ENCODE results near the gene EXTL1. TPM values are rescaled to one million over a fixed set of nuclear protein-coding genes. Genes with fewer than 3 reads are reported as not detected.

EXTL1 gene
- not detected in 2 replicates for total RNA-seq

DNA sequence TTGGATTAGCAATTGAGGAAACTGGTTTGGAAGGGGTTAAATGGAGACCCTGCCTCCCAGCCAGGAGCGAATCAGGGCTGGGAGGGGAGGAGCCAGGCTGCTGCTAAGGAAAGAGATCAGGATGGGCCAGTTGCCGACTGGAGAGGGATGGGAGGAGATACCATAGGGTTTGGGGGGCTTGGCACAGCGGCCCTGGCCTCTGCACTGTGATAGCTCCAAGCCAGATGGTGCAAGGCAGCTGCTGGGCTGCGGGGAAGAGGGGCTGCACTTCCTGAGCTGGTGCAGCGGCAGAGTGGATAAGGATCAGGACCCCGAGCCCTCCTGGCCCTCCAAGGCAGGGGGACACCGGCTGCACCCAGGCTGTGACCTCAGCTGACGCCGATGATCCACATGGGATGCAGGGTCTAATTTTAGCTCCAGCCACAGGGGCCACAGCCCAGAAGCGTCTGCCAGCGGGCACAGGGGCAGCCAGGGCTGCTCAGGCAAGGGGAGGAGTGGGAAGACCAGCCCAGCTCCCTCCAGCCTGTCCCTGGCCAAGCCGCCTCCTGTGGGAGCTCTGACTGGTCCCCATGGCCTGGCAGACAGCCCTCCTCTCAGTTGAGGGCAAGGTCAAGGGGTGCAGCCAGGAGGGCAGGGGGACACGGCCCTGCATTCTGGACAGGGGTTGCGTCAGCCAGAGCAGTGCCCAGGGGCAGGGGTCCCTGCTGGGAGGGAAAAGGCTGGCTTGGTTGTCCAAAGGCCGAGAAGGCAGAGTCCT lies at the start of gene EXTL1:
Gene EXTL1, plus strand, starts transcription at position 129 of the 757 bp plus-strand sequence. CDS start 872 bp downstream, outside the sequence.

DNA sequence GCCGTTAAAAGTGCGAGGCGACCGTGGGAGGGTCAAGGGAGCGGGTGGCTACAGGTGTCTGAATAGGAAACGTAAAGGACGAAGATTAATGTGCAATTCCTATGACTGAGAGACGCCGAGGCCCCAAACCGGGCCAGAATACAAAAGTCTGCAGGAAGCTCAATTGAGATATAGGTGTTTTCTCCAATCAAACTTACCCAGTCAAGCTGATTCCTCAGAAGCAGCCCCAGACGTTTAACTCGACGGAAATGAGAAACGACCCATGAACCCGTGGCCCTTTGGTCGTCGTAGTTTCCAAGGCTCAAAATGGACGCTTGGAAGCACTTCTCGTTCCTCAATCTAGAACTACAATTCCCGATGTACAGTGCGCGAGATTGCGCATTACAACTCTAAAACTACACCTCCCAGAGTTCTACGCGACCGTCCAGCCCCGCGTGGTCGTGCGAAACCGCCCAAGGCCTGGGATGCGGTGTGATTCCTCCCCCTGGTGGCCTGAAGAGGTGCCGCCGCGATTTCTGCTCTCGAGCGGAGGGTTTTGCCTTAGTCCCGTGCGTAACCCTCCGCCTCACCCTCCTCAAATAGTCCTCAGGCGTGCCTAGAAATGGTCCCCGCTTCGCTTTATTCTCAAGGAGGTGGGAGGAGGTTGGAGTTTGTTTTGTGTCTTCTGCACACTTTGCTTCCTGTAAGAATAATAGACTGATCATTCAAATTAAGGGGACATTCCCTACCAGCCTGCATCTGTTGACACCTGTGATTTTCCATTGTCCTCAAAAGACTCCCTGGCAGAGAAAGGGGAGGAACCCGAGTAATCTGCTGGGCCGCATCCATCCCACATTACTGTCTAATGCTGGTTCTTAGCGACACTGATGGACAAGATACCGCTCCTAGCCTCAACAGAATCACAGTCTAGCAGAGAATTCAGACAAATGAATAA lies 23.5 kb upstream of the EXTL1 start, which contains the start of gene PAFAH2:
Gene PAFAH2, minus strand, starts transcription at position 236 of the 934 bp plus-strand sequence. CDS start 7,247 bp downstream, outside the sequence.

DNA sequence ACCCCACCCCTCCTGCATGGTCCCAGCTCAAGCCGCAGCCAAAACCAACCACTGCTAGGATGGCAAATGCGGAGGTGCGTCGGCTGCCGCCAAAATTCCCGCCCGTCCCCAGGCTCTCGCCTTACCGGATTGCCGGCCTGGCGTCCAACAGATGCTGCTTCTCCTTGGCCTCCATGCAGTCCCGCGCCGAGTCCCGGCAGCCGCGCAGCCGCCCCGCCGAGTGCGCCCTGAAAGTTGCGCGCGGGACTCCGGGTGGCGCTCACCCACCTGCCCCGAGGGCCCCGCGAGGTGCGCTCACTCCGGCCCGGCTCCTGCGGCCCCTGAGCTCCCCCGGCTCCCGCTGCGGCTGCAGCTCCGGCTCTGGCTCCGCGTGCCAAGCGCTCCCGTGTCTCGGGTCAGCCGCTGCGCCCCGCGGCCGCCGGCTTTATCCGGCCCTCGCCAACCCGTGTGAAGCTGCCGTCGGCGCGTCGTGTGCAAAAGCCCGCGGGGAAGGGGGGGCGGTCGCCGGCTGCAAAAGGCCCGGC lies 24.2 kb downstream of the EXTL1 start, which contains the start of gene SLC30A2:
Gene SLC30A2, minus strand, starts transcription at position 397 of the 524 bp plus-strand sequence. Its CDS starts 222 bp downstream, at position 175.

DNA sequence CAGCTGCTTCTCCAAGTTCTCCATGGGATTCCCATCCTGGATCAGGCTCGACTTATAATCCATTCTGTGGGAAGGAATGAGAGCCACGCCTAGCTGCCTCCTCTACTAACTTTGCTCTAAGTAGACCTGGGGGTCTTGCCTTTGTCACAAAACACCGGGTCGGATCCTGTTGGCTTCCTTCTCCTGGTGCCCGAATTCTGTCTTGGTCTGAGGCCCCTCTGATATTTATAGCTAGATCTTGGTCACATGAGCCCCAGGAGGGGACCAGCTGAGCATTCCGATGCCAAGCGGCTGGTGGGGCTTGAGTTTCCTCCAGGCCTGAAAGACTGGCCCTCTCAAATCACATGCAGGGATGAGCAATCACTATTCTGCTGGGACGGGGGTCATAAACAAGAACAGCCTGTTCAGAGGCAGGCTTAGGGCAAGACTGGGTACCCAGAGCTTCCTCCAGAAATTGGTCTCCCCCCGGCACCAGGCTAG lies 45.9 kb downstream of the EXTL1 start, which contains the start of gene TRIM63:
Gene TRIM63, minus strand, starts transcription at position 199 of the 480 bp plus-strand sequence. Its CDS starts 136 bp downstream, at position 63.

Other genes starting within 250 kb of the EXTL1 start
- 73.9 and 81.0 TPM in 2 replicates for gene SELENON, start 221.6 kb upstream of the EXTL1 start, total RNA-seq
- gene MTFR1L, start 201.8 kb upstream of the EXTL1 start, total RNA-seq, result 23.3 and 25.8 TPM in 2 replicates
- gene AUNIP, start 162.3 kb upstream of the EXTL1 start, total RNA-seq, result 2.5 and 4.2 TPM in 2 replicates
- gene PAQR7, start 146.1 kb upstream of the EXTL1 start, total RNA-seq, result 5.0 and 6.3 TPM in 2 replicates
- gene STMN1, start 115.4 kb upstream of the EXTL1 start, total RNA-seq, result 203 and 218 TPM in 2 replicates
- 6.6 and 7.6 TPM in 2 replicates for gene PAFAH2, start 23.7 kb upstream of the EXTL1 start, total RNA-seq
- 0.15 TPM in 1 of 2 replicates, not detected in the other for gene SLC30A2, start 24.3 kb downstream of the EXTL1 start, total RNA-seq
- not detected in 2 replicates for gene TRIM63, start 45.9 kb downstream of the EXTL1 start, total RNA-seq
- 3.6 and 6.1 TPM in 2 replicates for gene PDIK1L, start 90.0 kb downstream of the EXTL1 start, total RNA-seq
- 3.7 and 4.7 TPM in 2 replicates for gene FAM110D, start 137.3 kb downstream of the EXTL1 start, total RNA-seq
- not detected in 2 replicates for gene C1orf232, start 147.2 kb downstream of the EXTL1 start, total RNA-seq
- gene ZNF593, start 148.1 kb downstream of the EXTL1 start, total RNA-seq, result 41.5 and 57.4 TPM in 2 replicates
- 0.33 TPM in 1 of 2 replicates, not detected in the other for gene ZNF593OS, start 150.1 kb downstream of the EXTL1 start, total RNA-seq
- not detected in 2 replicates for gene CNKSR1, start 155.7 kb downstream of the EXTL1 start, total RNA-seq
- gene CATSPER4, start 168.8 kb downstream of the EXTL1 start, total RNA-seq, result not detected in 2 replicates
- gene CEP85, start 212.4 kb downstream of the EXTL1 start, total RNA-seq, result 9.5 and 13.4 TPM in 2 replicates